Endothelial cell of umbilical vein (primary cell): ENCODE measurements around the gene AGR2. TPM values are rescaled to one million over a fixed set of nuclear protein-coding genes. Genes with fewer than 3 reads are reported as not detected.

Source experiments
- BruUV-seq: library from RNA; stranded (reverse); fragments of 400-500 nt; replicated peaks from 2 replicates; lab custom pipeline; 2021; lab: Mats Ljungman, UMichigan
- CTCF ChIA-PET: fragments of 300-600, 350-600 bp; sonication (Branson Sonifier 250); formaldehyde crosslinking; loops from one replicate; lab custom pipeline; 2021; ENCODE audit warnings: antibody characterized with exemption, inconsistent platforms; lab: Charles Lee
- POLR2A ChIA-PET: fragments of 300-600, 350-600 bp; sonication (Branson Sonifier 250); formaldehyde crosslinking; loops from one replicate; lab custom pipeline; 2021; ENCODE audit warnings: antibody characterized with exemption, inconsistent platforms; lab: Charles Lee
- DNase-seq: peaks from one replicate; pipeline ENCODE4 v3.0.0-alpha.2; 2011; ENCODE audit warnings: low read depth, low spot score
- FAIRE-seq: peaks from 2 replicates; lab custom pipeline; 2011; peaks lifted over from hg19 to GRCh38; lab: Jason Lieb, UNC
- H2AFZ ChIP-seq: 2 replicates; pipeline ENCODE4 v1.6.0; 2012; ENCODE audit warnings: low read depth, low read length, control low read depth, inconsistent platforms
- H3K27ac ChIP-seq: 2 replicates; pipeline ENCODE4 v1.5.1; 2011; ENCODE audit warnings: low read depth, mild to moderate bottlenecking, control low read depth, low read length, moderate library complexity; ENCODE audit not compliant: insufficient read depth
- H3K27me3 ChIP-seq, 2 experiments: 2 replicates each; pipeline versions ENCODE4 v1.6.0 to v1.6.1; 2011; ENCODE audit warnings: low read length in 2 of 2, mixed read lengths in 1 of 2; ENCODE audit not compliant: control insufficient read depth in 2 of 2, insufficient read depth in 2 of 2
- H3K36me3 ChIP-seq, 2 experiments: 2 replicates in 1 of 2; 3 replicates in 1 of 2; pipeline ENCODE4 v1.5.1; 2011; ENCODE audit warnings: low read length in 2 of 2, mild to moderate bottlenecking in 1 of 2, moderate library complexity in 1 of 2; ENCODE audit not compliant: control insufficient read depth in 2 of 2, insufficient read depth in 2 of 2; ENCODE audit errors: extremely low read depth in 1 of 2
- H3K4me1 ChIP-seq: 3 replicates; pipeline ENCODE4 v1.5.1; 2011; ENCODE audit warnings: mild to moderate bottlenecking, low read length; ENCODE audit not compliant: control insufficient read depth, insufficient read depth; ENCODE audit errors: extremely low read depth
- H3K4me2 ChIP-seq: 2 replicates; pipeline ENCODE4 v1.6.1; 2011; ENCODE audit warnings: low read length, control low read depth, mixed read lengths; ENCODE audit not compliant: insufficient read depth
- H3K4me3 ChIP-seq, 3 experiments: fragments of 200-600 bp in 1 of 3; sonication (generic), shearing (Covaris generic) in 1 of 3; replicated peaks in 1 of 3; 2 replicates each; pipeline ENCODE4 v1.5.1; 2011 to 2016; ENCODE audit warnings: control low read depth in 3 of 3, low read length in 3 of 3, mild to moderate bottlenecking in 2 of 3, inconsistent platforms in 1 of 3, low read depth in 1 of 3, moderate library complexity in 1 of 3; ENCODE audit not compliant: insufficient read depth in 1 of 3
- H3K79me2 ChIP-seq: 2 replicates; pipeline ENCODE4 v1.6.0; 2012; ENCODE audit warnings: low read length, inconsistent platforms; ENCODE audit not compliant: control insufficient read depth, insufficient read depth
- H3K9ac ChIP-seq: replicated peaks from 2 replicates; pipeline ENCODE3; 2011; ENCODE audit warnings: low read length, control low read depth; ENCODE audit not compliant: insufficient read depth; ENCODE audit errors: extremely low read depth
- H3K9me1 ChIP-seq: replicated peaks from 3 replicates; pipeline ENCODE4 v1.6.0; 2011; ENCODE audit warnings: mild to moderate bottlenecking, low read length; ENCODE audit not compliant: control insufficient read depth, insufficient read depth; ENCODE audit errors: extremely low read depth
- H3K9me3 ChIP-seq: replicated peaks from 2 replicates; pipeline ENCODE4 v1.5.1; 2012; ENCODE audit warnings: low read length, inconsistent platforms; ENCODE audit not compliant: control insufficient read depth, insufficient read depth
- H4K20me1 ChIP-seq: replicated peaks from 2 replicates; pipeline ENCODE3; 2011; ENCODE audit warnings: mild to moderate bottlenecking, low read length; ENCODE audit not compliant: control insufficient read depth, insufficient read depth; ENCODE audit errors: extremely low read depth
- EZH2 ChIP-seq: IDR thresholded peaks from 2 replicates; pipeline ENCODE4 v1.6.1; 2012; ENCODE audit warnings: borderline replicate concordance, low read depth, mild to moderate bottlenecking, moderate library complexity, low read length, inconsistent platforms; ENCODE audit not compliant: severe bottlenecking
- FOS ChIP-seq: IDR thresholded peaks from 2 replicates; pipeline ENCODE4 v1.6.1; 2011; ENCODE audit warnings: mild to moderate bottlenecking, low read length, moderate library complexity, borderline replicate concordance; ENCODE audit not compliant: insufficient read depth
- GATA2 ChIP-seq: IDR thresholded peaks from 2 replicates; pipeline ENCODE4 v1.7.0; 2011; ENCODE audit warnings: low read depth, mild to moderate bottlenecking, moderate library complexity, mixed read lengths, low read length; ENCODE audit not compliant: insufficient read length, insufficient read depth
- MYC ChIP-seq: IDR thresholded peaks from one replicate; pipeline ENCODE4 v1.6.1; 2011; ENCODE audit warnings: mild to moderate bottlenecking, low read depth, low read length
- POLR2A ChIP-seq: IDR thresholded peaks from 2 replicates; pipeline ENCODE4 v1.6.1; 2012; ENCODE audit warnings: low read depth, mild to moderate bottlenecking, control low read depth, low read length
- POLR2AphosphoS5 ChIP-seq: IDR thresholded peaks from 2 replicates; pipeline ENCODE4 v1.6.1; 2012; ENCODE audit warnings: low read depth, mild to moderate bottlenecking, control low read depth, low read length, moderate library complexity; ENCODE audit not compliant: insufficient read depth
- dilution Hi-C: fragments of 300-500 bp; cut with MboI; formaldehyde crosslinking; loops from one replicate; pipeline ENCODE4 v1.15.0; 2019; ENCODE audit warnings: low sequenced_read_pairs; ENCODE audit not compliant: extremely low pct_ligation_motif_present
- intact Hi-C: fragments of 100-400 bp; cut with micrococcal nuclease; formaldehyde crosslinking; loops from one replicate; pipeline ENCODE4 v1.10.0; 2022
- polyA plus RNA-seq, 4 experiments: library from polyadenylated mRNA; depleted of rRNA in 3 of 4; stranded (reverse) in 3 of 4; unstranded in 1 of 4; fragments of >200 nt; gene quantifications; 2 replicates each; pipeline versions ENCODE4 v1.2.1 to v1.2.3, GENCODE V29; 2011 to 2012; ENCODE audit warnings: missing spikeins in 1 of 4
- total RNA-seq: library from RNA; stranded (reverse); gene quantifications from 2 replicates; pipeline ENCODE4 v1.2.3, GENCODE V29; 2021
- TF ChIP-seq, protein P1 (sequence below): IDR thresholded peaks from 2 replicates; pipeline ENCODE4 v1.6.1; 2011; ENCODE audit not compliant: insufficient read depth, insufficient read length
- TF ChIP-seq, protein P2 (sequence below), 2 donors: IDR thresholded peaks; 1 replicate in 1 of 2; 2 replicates in 1 of 2; pipeline ENCODE4 v1.5.1; 2011; ENCODE audit warnings: low read length in 2 of 2, mild to moderate bottlenecking in 2 of 2, moderate library complexity in 2 of 2, control low read depth in 1 of 2, inconsistent platforms in 1 of 2, low read depth in 1 of 2; ENCODE audit not compliant: insufficient read depth in 1 of 2; ENCODE audit errors: extremely low read depth in 1 of 2

Gene AGR2
- total and polyA plus RNA-seq, 2 donors (not counting 3 experiments of a cell fraction or from before 2014, with no cell fraction given) = not detected

DNA sequence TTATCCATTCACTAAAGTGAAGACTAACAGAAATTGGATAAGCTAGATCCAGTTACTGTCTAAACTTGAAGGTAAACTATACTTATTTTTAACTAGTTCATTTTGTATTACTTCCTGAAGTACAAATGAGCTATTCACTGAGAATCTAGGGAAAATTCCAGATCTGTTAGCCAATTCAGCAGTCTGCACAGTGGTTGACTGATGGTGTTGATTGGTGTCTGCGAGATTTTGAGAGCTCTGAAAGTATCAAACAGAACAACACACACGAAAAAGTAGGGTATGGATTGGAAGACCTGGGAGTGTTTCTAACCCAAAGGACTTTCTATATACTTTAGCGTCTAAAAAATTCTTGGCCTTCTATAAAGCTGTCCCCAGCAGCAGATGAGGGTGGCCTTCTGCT, 33.6 kb upstream of the AGR2 start:
- dilution Hi-C loops = no loop called here
- TF ChIP-seq POLR2A (no peak), EZH2 (no peak), GATA2 (no peak), MYC (no peak)
- TF ChIP-seq, protein P1, sequence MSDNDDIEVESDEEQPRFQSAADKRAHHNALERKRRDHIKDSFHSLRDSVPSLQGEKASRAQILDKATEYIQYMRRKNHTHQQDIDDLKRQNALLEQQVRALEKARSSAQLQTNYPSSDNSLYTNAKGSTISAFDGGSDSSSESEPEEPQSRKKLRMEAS = no peak

DNA sequence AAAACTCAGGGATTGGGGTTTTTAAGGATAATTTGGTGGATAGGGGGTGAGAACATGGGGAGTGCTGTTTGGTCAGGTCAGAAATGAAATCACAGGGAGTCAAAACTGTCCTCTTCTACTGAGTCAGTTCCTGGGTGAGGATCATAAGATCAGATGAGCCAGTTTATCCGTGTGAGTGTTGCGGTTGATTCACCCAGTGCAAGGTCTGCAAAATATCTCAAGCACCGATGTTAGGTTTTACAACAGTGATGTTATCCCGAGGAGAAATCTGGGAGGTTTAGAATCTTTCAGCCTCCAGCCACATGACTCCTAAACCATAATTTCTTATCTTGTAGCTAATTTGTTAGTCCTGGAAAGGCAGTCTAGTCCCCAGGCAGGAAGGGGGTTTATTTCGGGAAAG, 31.7 kb upstream of the AGR2 start:
- FAIRE-seq = no peak
- CTCF ChIA-PET = interaction anchor here (1.7 kb wide), 1 partner anchor 9 kb away, joined by 4 read pairs; no protein-coding TSS in a partner anchor

More for the DNA sequence above, 33.6 kb upstream of the AGR2 start:
- no peaks in the 10 kb centered on the region for H3K9me1 ChIP-seq
- no TSS peak for BruUV-seq
- H3K79me2 ChIP-seq = no peaks in the 10 kb centered on the region
- no peak overlapping the region for H3K9ac ChIP-seq
- no peaks in the 10 kb centered on the region for H3K4me1 ChIP-seq
- no peak for FAIRE-seq
- DNase-seq = no peak
- ChIA-PET CTCF (interaction anchor here (1.0 to 3.5 kb wide), 2 partner anchors 27 to 37 kb away, joined by 3 to 12 read pairs; no protein-coding TSS in a partner anchor), POLR2A (no interaction called here)
- intact Hi-C loops = no loop called here
- no peak overlapping the region for H2AFZ ChIP-seq
- H3K27ac ChIP-seq = no peak overlapping the region
- H3K4me3 ChIP-seq = no peak overlapping the region
- H4K20me1 ChIP-seq = no peaks in the 10 kb centered on the region
- no peaks in the 10 kb centered on the region for H3K36me3 ChIP-seq
- no peaks in the 10 kb centered on the region for H3K9me3 ChIP-seq
- no peak overlapping the region for H3K4me2 ChIP-seq
- H3K27me3 ChIP-seq = no peaks in the 10 kb centered on the region

More for the DNA sequence above, 31.7 kb upstream of the AGR2 start:
- no peaks in the 10 kb centered on the region for H3K4me1 ChIP-seq
- H4K20me1 ChIP-seq = no peaks in the 10 kb centered on the region
- POLR2A ChIA-PET = no interaction called here
- H3K27me3 ChIP-seq = no peaks in the 10 kb centered on the region
- no peak overlapping the region for H3K27ac ChIP-seq
- no peak overlapping the region for H3K9ac ChIP-seq
- TF ChIP-seq FOS = no peak
- TF ChIP-seq POLR2AphosphoS5 = no peak
- TF ChIP-seq, protein P1 = no peak
- TF ChIP-seq, protein P2, sequence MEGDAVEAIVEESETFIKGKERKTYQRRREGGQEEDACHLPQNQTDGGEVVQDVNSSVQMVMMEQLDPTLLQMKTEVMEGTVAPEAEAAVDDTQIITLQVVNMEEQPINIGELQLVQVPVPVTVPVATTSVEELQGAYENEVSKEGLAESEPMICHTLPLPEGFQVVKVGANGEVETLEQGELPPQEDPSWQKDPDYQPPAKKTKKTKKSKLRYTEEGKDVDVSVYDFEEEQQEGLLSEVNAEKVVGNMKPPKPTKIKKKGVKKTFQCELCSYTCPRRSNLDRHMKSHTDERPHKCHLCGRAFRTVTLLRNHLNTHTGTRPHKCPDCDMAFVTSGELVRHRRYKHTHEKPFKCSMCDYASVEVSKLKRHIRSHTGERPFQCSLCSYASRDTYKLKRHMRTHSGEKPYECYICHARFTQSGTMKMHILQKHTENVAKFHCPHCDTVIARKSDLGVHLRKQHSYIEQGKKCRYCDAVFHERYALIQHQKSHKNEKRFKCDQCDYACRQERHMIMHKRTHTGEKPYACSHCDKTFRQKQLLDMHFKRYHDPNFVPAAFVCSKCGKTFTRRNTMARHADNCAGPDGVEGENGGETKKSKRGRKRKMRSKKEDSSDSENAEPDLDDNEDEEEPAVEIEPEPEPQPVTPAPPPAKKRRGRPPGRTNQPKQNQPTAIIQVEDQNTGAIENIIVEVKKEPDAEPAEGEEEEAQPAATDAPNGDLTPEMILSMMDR (IDR thresholded peaks at IDR 0.05; ENCODE audit: extremely low read depth in 1 of 2, insufficient read depth in 1 of 2, low read depth in 1 of 2, low read length in 2 of 2) = no peak
- intact Hi-C loops (no loop called here), dilution Hi-C loops (no loop called here)
- H3K9me1 ChIP-seq = no peaks in the 10 kb centered on the region
- no peaks in the 10 kb centered on the region for H3K36me3 ChIP-seq
- H3K79me2 ChIP-seq = no peaks in the 10 kb centered on the region
- no peak overlapping the region for H2AFZ ChIP-seq
- DNase-seq = no peak
- H3K9me3 ChIP-seq = no peaks in the 10 kb centered on the region
- H3K4me3 ChIP-seq = no peak overlapping the region
- no peak overlapping the region for H3K4me2 ChIP-seq
- BruUV-seq = no TSS peak
